Esophagus muscularis mucosa (tissue), 4 donors: ENCODE data around the gene CEACAM16. TPM values are rescaled to one million over a fixed set of nuclear protein-coding genes. Genes with fewer than 3 reads are reported as not detected.
A peak's percentile ranks its signal among the peaks of the same experiment; 100 is the strongest.
"Not testable (repeated sequence)": the region's sequence is repeated elsewhere in the genome, so short reads cannot be mapped to it uniquely, and the experiment has no call there.

Source experiments
- DNase-seq: peaks from one replicate; pipeline ENCODE4 v3.0.0-alpha.2; 2017; ENCODE audit errors: extremely low spot score
- H3K27ac ChIP-seq, 4 donors: fragments of 200-600 bp; sonication (generic); replicated peaks in 1 of 4; 1 replicate in 3 of 4; 2 replicates in 1 of 4; pipeline ENCODE4 v1.5.1; 2016 to 2019; ENCODE audit warnings: mild to moderate bottlenecking in 1 of 4
- H3K27me3 ChIP-seq, 4 donors: fragments of 200-600 bp; sonication (generic); one replicate each; pipeline versions ENCODE4 v1.5.1 to v1.6.0; 2016 to 2019
- H3K36me3 ChIP-seq, 4 donors: fragments of 200-600 bp; sonication (generic); one replicate each; pipeline ENCODE4 v1.5.1; 2016 to 2019
- H3K4me1 ChIP-seq, 4 donors: fragments of 200-600 bp; sonication (generic); one replicate each; pipeline ENCODE4 v1.5.1; 2016 to 2019
- H3K4me3 ChIP-seq, 4 donors: fragments of 200-600 bp; sonication (generic); 1 replicate in 2 of 4; 2 replicates in 2 of 4; pipeline ENCODE4 v1.5.1; 2016 to 2019; ENCODE audit warnings: mild to moderate bottlenecking in 4 of 4, moderate library complexity in 1 of 4
- H3K9me3 ChIP-seq, 4 donors: fragments of 200-600 bp; sonication (generic); 1 replicate in 3 of 4; 2 replicates in 1 of 4; pipeline ENCODE4 v1.5.1; 2016 to 2019
- CTCF ChIP-seq, 3 experiments: fragments of 200-600 bp in 2 of 3; fragments of 450-650 bp in 1 of 3; sonication (generic) in 2 of 3; IDR thresholded peaks; one replicate each; pipeline ENCODE4 v1.5.1; 2017 to 2019; ENCODE audit warnings: antibody characterized with exemption in 3 of 3, mild to moderate bottlenecking in 2 of 3, moderate library complexity in 1 of 3
- EP300 ChIP-seq: sonication (generic); formaldehyde crosslinking; IDR thresholded peaks from one replicate; pipeline ENCODE4 v1.6.1; 2017; ENCODE audit warnings: antibody characterized with exemption
- POLR2A ChIP-seq: fragments of 450-650 bp; IDR thresholded peaks from one replicate; pipeline ENCODE4 v1.6.1; 2017; ENCODE audit warnings: antibody characterized with exemption, moderate library complexity, mild to moderate bottlenecking, low read depth
- POLR2AphosphoS5 ChIP-seq, 2 donors: sonication (generic); formaldehyde crosslinking; IDR thresholded peaks; one replicate each; pipeline ENCODE4 v1.6.1; 2017; ENCODE audit warnings: antibody characterized with exemption in 2 of 2
- WGBS: methylation state at CpG from one replicate; pipeline ENCODE4 v1.1.5; 2018; 5-methylcytosine and 5-hydroxymethylcytosine counted together
- intact Hi-C: fragments of 100-400 bp; cut with DNase I; formaldehyde crosslinking; loops from one replicate; pipeline ENCODE4 v1.15.1; 2023
- total RNA-seq, 4 donors: library from RNA; depleted of rRNA; stranded (reverse); fragments of >200 nt; gene quantifications; one replicate each; pipeline versions ENCODE4 v1.1.0 to v1.2.1, GENCODE V29; 2016

Gene CEACAM16
- total RNA-seq, 4 donors from 2014 or later, result not detected

GRCh38 chr19:44719262-44719701, 20.3 kb downstream of the CEACAM16 start:
- H3K4me3 ChIP-seq, result no peak overlapping the region
- H3K4me1 ChIP-seq, result peaks cover 29 to 53% (median 39%) of the 10 kb centered on the region in 4 donors
- WGBS, result 69% methylated on average over 8 of the region's 8 CpGs
- TF ChIP-seq EP300 (no peak), CTCF (IDR thresholded peaks at IDR 0.05) (no peak), POLR2A (no peak), POLR2AphosphoS5 (IDR thresholded peaks at IDR 0.05) (no peak)
- H3K27me3 ChIP-seq, result no peaks in the 10 kb centered on the region
- intact Hi-C loops, result no loop called here
- H3K27ac ChIP-seq, result peak overlapping the region; percentile 83 to 88 (median 84)
- peaks cover 0 to 8% (median 3%) of the 10 kb centered on the region in 4 donors for H3K9me3 ChIP-seq
- no peaks in the 10 kb centered on the region for H3K36me3 ChIP-seq
- no peak for DNase-seq

DNA sequence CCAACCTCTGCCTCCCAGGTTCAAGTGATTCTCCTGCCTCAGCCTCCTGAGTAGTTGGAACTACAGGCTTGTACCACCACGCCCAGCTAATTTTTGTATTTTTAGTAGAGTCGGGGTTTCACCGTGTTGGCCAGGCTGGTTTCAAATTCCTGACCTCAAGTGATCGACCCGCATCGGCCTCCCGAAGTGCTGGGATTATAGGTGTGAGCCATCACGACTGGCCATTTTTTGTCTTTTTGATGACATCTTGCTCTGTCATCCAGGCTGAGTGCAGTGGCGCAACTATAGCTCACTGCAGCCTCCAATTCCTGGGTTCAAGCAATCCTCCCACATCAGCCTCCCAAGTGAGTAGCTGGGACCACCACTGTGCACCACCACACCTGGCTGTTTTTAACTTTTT, 21.4 kb downstream of the CEACAM16 start:
- peaks cover 38 to 64% (median 50%) of the 10 kb centered on the region in 4 donors for H3K4me1 ChIP-seq
- DNase-seq, H3K4me3 ChIP-seq, H3K27ac ChIP-seq, H3K27me3 ChIP-seq, H3K9me3 ChIP-seq, H3K36me3 ChIP-seq: not testable (repeated sequence)
- intact Hi-C loops, result loop anchor here (5.0 kb wide), 1 partner anchor 33 kb away; no protein-coding TSS in a partner anchor
- WGBS, result 93% methylated on average over 9 of the region's 9 CpGs

DNA sequence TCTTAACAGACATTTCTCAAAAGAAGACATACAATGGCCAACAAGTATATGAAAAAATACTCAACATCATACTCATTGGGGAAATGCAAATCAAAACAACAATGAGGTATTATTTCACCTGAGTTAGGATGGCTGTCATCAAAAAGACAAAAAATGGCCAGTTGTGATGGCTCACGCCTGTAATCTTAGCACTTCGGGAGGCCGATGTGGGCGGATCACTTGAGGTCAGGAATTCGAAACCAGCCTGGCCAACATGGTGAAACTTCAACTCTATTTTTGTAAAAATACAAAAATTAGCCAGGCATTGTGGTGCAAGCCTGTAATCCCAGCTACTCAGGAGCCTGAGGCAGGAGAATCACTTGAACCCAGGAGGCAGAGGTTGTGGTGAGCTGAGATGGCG, 22.0 kb downstream of the CEACAM16 start:
- WGBS, result 78% methylated on average over 6 of the region's 6 CpGs
- no peak overlapping the region for H3K27ac ChIP-seq
- no peaks in the 10 kb centered on the region for H3K27me3 ChIP-seq
- no peak for TF ChIP-seq EP300
- TF ChIP-seq POLR2A, result no peak
- TF ChIP-seq CTCF (IDR thresholded peaks at IDR 0.05), result no peak
- TF ChIP-seq POLR2AphosphoS5 (IDR thresholded peaks at IDR 0.05), result no peak
- no peaks in the 10 kb centered on the region for H3K36me3 ChIP-seq
- DNase-seq, result no peak
- H3K9me3 ChIP-seq, result no peaks in the 10 kb centered on the region
- H3K4me3 ChIP-seq, result no peak overlapping the region
- intact Hi-C loops, result loop anchor here (5.0 kb wide), 1 partner anchor 34 kb away; no protein-coding TSS in a partner anchor
- peaks cover 42 to 65% (median 53%) of the 10 kb centered on the region in 4 donors for H3K4me1 ChIP-seq

GRCh38 chr19:44721369-44721768, 22.4 kb downstream of the CEACAM16 start:
- DNase-seq, H3K36me3 ChIP-seq, H3K4me3 ChIP-seq, H3K9me3 ChIP-seq, H3K27me3 ChIP-seq, H3K27ac ChIP-seq: not testable (repeated sequence)
- intact Hi-C loops, result loop anchor here (5.0 kb wide), 1 partner anchor 34 kb away; no protein-coding TSS in a partner anchor
- 89% methylated on average over 5 of the region's 5 CpGs for WGBS
- H3K4me1 ChIP-seq, result peaks cover 42 to 65% (median 53%) of the 10 kb centered on the region in 4 donors

GRCh38 chr19:44722131-44723121, 23.5 kb downstream of the CEACAM16 start:
- no peak for DNase-seq
- intact Hi-C loops, result loop anchor here (5.0 kb wide), 1 partner anchor 35 kb away; no protein-coding TSS in a partner anchor
- Histone ChIP-seq H3K27ac (peak overlapping the region in 2 of 4 donors; percentile 8 to 52), H3K27me3 (no peaks in the 10 kb centered on the region), H3K36me3 (no peaks in the 10 kb centered on the region), H3K4me1 (peaks cover 42 to 58% (median 53%) of the 10 kb centered on the region in 4 donors), H3K4me3 (no peak overlapping the region), H3K9me3 (no peaks in the 10 kb centered on the region)
- WGBS, result 40% methylated on average over 19 of the region's 21 CpGs
- no peak for TF ChIP-seq POLR2AphosphoS5 (IDR thresholded peaks at IDR 0.05)
- no peak for TF ChIP-seq CTCF (IDR thresholded peaks at IDR 0.05)
- no peak for TF ChIP-seq EP300
- no peak for TF ChIP-seq POLR2A
